HUDEP-2 (cell line): Measurements from ENCODE around the gene PPP3CB.
"Not testable (repeated sequence)": the region's sequence is repeated elsewhere in the genome, so short reads cannot be mapped to it uniquely, and the experiment has no call there.

Source experiments
- DNase-seq, 76 experiments: peaks; one replicate each; lab custom pipeline; 2025; ENCODE audit not compliant: unreplicated experiment in 76 of 76; lab: John Stamatoyannopoulos, UW

PPP3CB gene

GRCh38 chr10:73424478-73424877, 71.3 kb downstream of the PPP3CB start:
- no peak for DNase-seq

- DNase-seq: no peak
Observed at GRCh38 chr10:73423309-73423708, 72.5 kb downstream of the PPP3CB start.

DNA sequence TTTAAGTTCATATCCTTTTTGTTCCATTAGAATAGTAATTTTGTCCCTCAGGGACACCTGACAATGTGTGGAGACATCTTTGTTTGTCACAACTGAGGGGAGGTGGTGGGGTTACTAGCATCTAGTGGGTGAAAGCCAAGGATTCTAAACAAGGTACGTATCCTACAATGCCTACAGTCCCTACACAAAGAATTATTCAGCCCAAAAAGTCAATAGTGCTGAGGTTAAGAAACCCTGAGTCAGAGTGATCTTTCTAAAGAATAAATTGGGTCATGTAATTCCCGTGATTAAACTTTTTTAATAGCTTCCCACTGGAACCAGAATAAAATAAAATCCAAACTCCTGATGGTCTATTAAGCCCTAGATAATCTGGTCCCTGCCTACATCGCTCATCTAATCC, 79.3 kb downstream of the PPP3CB start:
- DNase-seq: no peak

DNA sequence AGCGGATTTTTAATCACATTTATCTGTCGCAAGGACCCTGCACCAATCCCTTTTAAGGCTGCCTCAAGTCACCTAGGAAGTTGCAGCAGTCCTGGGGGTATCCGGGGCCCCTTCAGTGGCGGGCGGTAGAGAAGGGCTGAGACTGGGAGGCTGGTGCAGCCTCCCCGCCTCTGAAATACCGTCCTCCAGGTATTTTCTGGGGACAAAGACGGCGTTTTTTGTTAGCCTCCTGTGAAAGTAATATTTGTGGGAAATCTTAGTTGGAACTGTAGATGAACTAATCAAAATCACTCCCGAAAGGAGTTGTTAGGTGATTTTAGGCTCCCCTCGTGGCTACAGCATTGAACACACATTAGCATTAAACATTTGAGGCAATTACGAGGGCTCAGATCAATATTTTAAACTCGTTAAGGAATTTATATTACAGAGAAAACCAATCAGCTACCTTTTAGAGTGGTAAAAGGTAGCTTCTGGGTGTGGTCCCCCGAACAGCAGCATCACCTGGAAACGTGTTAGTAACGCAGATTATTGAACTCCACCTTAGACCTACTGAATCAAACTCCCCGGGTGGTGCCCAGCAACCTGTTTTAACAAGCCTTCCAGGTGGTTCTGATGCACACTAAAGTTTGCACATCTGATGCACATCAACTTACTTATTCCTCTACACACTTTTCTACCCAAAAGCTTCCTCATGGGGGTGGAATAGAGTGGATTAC, 81.4 kb downstream of the PPP3CB start:
- peak in 1 of 76 experiments; percentile 36 for DNase-seq

- peak in 74 of 76 experiments; percentile 30 to 93 (median 81) for DNase-seq
Observed at GRCh38 chr10:73413528-73414229, 82.1 kb downstream of the PPP3CB start, which contains the start of gene ANXA7. Gene ANXA7 (minus strand): TSS chr10:73414058. CDS start chr10:73400856, 13,202 bp downstream.

DNA sequence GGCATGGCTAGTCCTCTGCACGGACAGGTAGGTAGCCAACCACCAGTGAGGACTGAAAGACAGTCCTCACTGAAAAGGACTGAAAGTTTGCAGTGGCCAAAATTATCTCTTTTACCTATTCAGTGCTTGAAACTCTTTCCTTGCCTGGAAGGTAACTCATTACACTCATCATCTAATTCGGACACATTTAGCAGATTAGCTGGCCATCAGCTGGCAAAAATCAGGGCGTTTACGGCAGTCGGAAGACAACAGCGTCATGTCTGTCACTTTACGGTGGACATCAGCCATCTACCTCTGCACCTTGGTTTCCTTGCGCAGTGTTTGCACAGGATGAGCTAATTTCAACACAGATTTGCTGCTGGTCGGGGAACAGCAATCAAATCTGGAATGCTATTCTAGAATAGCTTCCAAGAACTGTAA, 82.7 kb downstream of the PPP3CB start:
- DNase-seq: peak in 39 of 76 experiments; percentile 1 to 57 (median 32)

DNA sequence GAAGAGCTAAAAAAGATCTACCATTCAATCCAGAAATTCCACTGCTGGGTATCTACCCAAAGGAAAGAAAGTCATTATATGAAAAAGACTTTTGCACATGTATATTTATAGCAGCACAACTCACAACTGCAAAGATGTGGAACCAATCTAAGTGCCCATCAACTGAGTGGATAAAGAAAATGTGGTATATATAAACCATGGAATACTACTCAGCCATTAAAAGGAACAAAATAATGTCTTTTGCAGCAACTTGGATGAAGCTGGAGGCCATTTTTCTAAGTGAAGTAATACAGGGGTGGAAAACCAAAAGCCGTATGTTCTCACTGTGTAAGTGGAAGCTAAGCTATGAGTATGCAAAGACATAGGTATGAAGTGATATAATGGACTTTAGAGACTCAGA, 84.9 kb downstream of the PPP3CB start:
- no peak for DNase-seq

DNA sequence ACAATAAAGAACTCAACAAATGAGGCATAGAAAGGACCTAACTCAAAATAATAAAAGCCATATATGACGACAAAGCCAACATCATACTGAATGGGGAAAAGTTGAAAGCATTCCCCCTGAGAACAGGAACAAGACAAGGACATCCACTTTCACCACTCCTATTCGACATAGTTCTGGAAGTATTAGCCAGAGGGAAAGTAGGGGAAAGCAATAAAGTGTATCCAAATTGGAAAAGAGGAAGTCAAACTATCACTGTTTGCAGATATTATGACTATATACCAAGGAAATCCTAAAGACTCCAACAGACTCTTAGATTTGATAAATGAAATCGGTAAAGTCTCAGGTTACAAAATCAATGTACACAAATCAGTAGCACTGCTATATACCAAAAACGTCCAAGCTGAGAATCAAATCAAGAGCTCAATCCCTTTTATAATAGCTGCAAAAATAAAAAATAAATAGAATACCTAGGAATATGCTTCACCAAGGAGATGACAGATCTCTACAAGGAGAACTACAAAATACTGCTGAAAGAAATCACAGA, 86.8 kb downstream of the PPP3CB start:
- DNase-seq: no peak

- no peak for DNase-seq
Observed at GRCh38 chr10:73408061-73408460, 87.8 kb downstream of the PPP3CB start.

DNA sequence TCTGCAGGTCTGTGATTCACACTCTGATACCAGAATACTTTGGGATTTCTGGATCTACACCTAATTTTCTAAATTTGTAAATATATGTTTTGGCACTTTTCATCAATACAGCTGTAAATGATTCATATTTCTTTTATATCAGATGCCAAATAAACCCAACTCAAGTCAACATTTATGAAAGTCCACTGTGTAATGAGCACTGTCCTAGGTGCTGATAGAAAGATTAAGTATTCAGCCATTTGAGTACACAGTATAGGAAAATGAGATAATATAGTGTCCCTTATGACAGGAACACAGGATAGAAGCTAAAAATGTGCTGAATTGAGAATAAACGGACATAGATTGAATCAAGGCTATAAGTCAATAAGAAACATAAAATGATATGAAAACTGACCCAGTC, 88.3 kb downstream of the PPP3CB start:
- peak in 1 of 76 experiments; percentile 6 for DNase-seq

- peak in 4 of 76 experiments; percentile 6 to 21 (median 12) for DNase-seq
Observed at GRCh38 chr10:73406846-73407245, 89.0 kb downstream of the PPP3CB start.

- no peak for DNase-seq
Observed at GRCh38 chr10:73405556-73405955, 90.3 kb downstream of the PPP3CB start.

GRCh38 chr10:73404690-73405089, 91.1 kb downstream of the PPP3CB start:
- no peak for DNase-seq

- DNase-seq: no peak
Observed at GRCh38 chr10:73401636-73402035, 94.2 kb downstream of the PPP3CB start.

- DNase-seq: no peak
Observed at GRCh38 chr10:73399063-73399462, 96.8 kb downstream of the PPP3CB start.

DNA sequence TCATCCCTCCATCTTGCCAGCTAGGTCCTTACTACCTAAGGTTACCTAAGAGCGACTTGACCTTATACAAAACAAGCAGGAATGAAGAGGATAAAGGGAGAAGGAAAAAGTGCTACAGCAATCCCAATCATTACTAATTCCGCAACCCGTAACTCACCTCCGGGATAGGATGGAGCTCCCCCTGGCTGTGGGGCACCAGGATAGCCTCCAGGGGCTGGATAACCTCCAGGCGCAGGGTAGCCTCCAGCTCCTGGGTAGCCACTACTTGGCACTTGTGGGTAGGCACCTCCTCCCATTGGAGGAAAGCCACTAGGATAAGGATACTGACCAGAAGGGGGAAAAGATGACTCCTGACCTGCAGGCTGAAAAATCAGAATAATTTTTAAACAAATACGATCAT, 97.8 kb downstream of the PPP3CB start:
- no peak for DNase-seq

GRCh38 chr10:73394325-73394724, 101.5 kb downstream of the PPP3CB start:
- not testable (repeated sequence) for DNase-seq

DNA sequence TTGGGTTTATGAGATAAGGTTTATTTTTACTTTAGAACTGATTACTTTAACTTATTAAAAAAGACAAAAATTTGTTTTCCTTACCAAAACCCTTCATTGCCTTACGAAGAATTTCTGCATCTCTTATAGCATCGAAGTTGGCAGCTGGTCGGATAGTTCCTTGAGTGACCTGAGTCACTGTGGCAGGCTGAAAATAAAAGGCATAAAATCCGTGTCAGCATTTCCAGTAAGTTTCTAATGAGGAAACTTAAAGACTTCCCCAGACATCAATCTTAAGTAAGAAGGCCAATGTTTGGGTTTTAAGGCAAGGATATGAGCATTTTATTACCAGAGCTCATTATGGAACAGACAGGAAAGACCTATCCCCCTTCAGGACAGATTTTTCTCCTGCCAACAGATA, 107.6 kb downstream of the PPP3CB start:
- DNase-seq: no peak

DNA sequence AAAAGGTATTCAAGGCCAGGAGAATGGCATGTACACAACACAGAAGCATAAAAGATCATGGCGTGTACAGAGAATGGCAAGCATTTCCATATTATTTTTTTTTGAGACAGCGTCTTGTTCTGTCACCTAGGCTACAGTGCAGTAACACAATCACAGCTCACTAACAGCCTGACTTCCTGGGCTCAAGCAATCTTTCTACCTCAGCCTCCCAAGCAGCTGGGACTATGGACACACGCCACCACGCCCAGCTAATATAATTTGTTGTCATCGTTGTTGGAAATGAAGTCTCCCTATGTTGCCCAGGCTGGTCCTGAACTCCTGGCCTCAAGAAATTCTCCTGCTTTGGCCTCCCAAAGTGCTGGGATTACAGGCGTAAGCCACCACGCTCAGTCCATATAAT, 109.2 kb downstream of the PPP3CB start:
- no peak for DNase-seq
